Measurements from ENCODE around the gene P4HA1.

DNA sequence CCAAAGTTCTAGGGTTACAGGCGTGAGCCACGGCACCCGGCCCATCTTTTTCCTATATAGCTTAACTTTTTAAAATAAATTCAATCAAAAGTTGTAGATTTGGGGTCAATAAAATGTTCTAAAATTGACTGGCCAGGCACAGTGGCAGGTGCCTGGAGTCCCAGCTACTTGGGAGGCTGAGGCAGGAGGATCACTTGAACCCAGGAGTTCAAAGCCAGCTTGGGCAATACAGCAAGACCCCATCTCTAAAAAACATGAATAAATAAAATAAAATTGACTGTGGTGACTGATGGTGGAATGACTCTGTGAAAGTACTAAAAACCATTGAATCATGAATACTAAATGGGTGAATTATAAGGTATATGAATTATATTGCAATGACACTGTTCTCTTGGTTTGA is 20.8 kb downstream of the P4HA1 start:
- no peak for TF ChIP-seq POLR2AphosphoS5 (IDR thresholded peaks at IDR 0.05; ENCODE audit: low read depth, low read length)
- TF ChIP-seq SIN3A (IDR thresholded peaks at IDR 0.05; ENCODE audit: borderline replicate concordance, insufficient read depth, low read length) = no peak
- TF ChIP-seq REST (IDR thresholded peaks at IDR 0.05; ENCODE audit: insufficient read depth in 1 of 2, low read depth in 2 of 2, low read length in 2 of 2) = no peak
- TF ChIP-seq FOXP2 (optimal IDR thresholded peaks at IDR 0.05; ENCODE audit: borderline replicate concordance, extremely low read depth, extremely low read length, insufficient read depth) = no peak
- no peak for TF ChIP-seq TAF1 (IDR thresholded peaks at IDR 0.05; ENCODE audit: borderline replicate concordance, insufficient read depth, low read length)
